HG03095 (cell line): ENCODE results near the gene PROM1.

Experiments
- ATAC-seq: cut with Tn5 transposase; IDR thresholded peaks from one replicate; pipeline ENCODE4 v1.9.1; 2021; ENCODE audit warnings: moderate library complexity; ENCODE audit not compliant: unreplicated experiment

PROM1 gene

DNA sequence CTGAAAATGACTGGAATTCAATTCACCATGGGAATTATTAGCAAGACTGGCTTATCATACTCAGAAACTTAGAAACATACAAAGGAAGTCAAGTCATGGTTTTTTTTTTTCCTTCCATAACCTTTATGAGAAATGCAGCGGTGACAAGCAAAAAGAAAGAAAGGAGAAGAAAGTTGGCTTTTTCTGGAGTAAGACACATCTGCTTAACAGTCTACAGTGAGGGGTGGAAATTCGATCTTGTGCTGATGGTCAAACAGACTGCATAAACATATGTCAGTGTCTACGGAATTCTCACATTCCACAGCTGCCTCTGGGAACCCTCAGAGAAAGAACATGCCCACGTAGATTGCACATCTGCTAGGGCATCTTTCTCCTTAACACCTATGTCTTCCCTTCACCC, 54.6 kb downstream of the PROM1 start:
- no peak for ATAC-seq

DNA sequence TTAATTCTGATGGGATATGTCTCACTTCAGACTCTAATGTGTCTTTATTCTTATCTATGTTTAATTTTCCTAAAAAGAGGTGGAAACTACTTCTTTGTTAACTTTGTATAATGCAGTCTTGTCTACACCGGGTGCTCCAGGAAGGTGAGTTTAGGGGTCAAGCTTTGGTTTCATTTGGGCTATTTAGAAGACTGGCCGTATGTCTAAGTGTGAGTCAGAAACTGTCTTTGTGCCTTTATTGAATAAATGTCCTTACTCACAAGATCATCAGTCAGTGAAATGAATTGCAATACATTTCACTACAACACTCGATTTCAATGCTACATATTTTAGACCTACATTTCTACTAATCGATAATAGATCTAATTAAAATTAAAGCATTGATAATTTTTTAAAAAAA, 56.2 kb downstream of the PROM1 start:
- ATAC-seq: no peak

DNA sequence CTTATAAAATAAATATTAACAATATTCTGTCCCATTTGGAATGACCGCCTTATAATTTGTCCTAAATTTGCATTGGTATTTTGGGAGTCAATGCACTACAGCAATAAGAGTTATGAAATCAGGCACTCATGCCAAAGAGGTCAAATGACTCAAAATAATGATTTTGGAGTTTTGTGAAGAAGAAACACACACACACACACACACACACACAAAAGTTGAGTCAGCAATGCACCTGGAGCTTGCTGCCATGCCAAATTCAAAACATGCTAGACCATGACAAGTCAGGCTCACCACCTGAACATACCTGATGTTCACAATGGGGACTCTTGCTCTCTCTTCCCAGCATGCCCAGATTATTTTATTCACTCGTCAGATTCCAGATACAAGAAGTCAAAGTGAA, 56.7 kb downstream of the PROM1 start:
- no peak for ATAC-seq

DNA sequence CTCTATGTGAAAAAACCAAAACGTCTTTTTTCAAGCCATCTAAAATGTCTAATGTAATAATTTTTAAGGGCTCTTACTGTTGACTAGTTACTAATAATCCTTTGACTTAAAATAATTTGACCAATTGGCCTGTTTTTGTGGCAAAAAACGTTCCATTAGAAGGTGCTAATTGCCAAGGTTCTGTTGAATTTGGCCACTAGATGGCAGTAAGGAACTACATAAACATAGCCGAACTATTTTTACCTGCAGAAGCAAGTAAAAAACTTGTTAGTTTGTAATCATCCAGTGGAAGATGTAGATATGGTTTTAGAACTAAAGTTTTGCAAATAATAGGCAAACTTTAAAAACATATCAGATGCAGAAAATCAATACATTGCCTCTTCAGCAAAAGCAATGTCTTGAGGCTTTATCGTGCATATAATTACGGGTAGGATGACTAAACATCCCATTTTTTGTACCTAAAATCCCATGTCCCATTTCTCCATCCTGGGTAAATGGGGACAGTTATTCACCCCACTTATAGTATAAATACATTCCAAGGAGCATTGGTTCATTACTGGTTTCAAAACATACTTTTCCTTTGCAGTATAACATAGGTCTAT, 57.6 kb downstream of the PROM1 start:
- ATAC-seq: no peak

DNA sequence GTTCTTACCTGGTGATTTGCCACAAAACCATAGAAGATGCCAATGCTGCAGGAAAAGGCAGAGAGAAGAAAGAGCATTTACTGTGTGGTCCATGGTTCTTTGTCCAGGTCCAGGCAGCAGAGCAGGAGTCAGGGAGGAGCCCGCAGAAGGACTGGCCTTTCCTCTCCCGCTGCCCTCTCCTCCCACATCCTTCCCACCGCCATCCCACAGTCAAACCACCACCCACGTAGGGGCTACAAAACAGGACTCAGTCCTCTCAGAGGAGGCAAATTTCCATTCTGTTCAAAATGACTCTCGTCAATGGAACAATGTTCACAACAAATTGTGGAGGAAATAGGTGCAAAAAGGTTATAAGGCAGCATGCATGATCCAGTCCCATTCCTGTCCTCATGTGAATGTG, 58.6 kb downstream of the PROM1 start:
- no peak for ATAC-seq

DNA sequence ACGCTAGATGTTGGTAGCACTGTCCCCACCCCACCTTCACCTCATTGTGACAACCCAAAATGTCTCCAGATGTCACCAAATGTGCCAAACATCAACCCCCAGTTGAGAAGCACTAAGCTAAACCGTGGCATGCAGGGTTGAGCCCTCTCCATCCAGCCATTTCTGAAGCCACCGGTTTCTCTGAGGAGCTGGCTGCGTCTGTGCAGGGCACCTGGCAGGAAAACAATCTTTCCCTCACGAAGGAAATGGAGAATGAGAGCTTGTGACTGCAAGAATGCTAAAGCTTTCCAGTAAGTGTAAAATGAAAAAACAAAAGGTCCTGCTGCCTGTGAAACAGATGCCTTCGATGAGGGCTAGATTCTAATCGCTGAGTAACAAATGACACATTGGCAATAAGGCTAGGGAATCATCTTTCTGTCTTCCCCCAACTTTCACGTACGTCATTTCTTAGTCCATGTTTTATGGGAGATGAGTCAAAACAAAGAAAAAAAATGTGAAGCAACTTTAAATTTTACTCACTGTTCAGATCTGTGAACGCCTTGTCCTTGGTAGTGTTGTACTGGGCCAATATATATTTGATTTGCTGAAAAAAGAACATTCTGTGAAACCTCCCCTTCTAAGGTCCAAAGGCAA, 59.9 kb downstream of the PROM1 start:
- no peak for ATAC-seq

DNA sequence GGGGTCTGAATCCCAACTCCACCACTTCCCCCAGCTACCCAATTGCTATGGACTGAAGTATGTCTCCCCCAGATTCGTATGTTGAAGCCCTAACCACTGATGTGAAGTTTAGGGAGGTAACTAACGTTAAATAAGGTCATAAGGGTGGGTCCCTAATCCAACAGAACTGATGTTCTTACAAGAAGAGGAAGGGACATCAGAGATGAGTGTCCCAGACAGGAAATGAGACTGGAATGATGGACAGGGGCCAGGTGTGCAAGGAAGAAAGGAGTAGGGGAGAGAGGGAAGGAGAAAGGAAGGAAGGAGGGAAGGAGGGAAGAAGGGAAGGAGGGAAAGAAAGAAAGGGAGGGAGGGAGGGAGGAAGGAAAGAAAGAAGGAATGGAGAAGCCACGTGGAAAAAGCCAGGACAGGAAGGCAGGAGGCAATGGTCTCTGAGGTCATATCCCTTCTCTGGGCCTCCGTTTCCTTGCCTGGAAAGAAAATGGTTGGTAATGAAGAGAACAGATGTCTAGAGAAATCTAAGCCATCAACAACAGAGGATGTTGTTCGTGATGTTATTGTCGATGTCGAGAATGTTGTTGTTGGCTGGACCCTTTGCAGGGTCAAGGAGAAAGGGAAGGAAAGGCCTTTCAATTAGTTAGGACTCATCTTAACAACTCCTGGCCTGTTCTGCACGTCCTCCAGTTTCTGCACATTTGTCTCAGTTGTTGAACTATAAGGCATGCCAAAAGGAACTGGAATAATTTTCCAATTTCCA, 61.8 kb downstream of the PROM1 start:
- no peak for ATAC-seq

DNA sequence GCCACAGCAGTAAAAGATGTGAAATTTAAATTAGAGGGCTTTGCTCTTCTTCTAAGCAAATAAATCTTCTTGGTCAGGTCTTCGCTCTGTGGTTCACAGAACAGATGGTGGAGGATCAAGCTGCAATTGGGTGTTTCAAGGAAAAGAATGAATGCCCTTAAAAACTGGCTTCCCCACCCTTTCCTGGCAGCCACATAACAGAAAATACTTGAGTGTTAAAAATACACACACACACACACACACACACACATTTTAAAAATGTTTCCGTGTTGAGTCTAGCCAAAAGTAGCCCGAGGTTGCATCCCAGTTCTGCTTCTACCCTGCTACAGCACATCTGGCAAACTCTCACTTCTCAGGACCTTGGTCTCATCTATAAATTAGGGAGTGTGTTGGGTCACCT, 64.2 kb downstream of the PROM1 start:
- ATAC-seq: no peak

DNA sequence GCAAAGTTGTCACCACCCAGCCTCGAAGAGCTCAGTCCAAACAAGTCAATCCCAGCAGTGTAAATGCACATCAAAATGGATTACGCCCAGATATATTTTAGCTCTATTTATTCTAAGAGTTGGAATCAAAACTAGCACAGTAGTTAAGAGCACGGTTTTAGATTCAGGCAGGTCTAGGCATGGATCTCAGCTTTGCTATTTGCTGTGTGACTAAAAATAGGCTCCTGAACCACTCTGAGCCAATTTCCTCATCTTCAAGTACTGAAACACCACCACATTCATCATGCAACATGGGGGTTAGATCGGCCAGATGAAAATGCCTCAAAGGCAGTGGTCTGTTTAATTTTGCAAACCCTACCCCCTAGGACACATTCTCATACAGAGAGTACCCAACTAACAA, 65.0 kb downstream of the PROM1 start:
- no peak for ATAC-seq

DNA sequence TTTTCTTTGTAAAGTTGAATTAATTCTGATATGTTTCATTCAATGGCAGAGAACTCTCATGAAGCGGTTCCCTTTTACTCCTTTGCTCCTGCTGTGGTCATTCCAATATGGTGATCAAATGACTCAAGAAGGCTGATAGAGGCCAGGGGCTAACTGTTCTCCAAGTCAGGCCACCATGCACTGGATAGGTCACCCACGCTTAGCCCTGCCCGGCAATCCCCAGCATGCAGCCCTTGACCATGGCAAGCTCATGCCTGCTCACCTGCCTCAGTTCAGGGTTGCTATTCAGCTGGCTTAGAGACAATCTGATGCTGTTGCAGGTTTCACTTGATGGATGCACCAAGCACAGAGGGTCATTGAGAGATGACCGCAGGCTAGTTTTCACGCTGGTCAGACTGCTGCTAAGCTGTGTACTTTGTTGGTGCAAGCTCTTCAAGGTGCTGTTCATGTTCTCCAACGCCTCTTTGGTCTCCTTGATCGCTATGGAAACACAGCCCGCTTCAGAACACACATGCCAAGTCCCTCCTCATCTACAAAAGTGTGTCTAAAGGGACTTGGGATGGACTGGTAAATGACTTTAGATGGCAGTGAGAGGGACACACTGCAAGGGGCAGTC, 65.7 kb downstream of the PROM1 start:
- no peak for ATAC-seq

DNA sequence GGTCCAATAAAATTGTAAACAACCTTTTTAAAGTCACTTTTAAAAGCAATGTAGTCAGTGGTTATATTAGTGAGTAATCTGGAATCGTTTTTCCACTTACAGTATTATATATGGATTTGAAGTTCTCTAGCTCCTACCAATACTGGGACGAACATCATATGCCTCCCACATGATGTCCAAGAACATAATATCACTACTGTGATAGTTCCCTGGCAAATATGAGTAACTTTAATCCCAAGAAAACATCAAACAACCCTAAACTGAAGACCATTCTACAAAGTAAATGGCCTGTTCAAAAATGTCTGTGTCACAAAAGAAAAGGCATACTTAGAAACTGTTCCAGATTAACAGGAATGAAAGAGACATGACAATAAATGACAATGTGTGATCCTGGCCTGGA, 67.3 kb downstream of the PROM1 start:
- ATAC-seq: no peak

DNA sequence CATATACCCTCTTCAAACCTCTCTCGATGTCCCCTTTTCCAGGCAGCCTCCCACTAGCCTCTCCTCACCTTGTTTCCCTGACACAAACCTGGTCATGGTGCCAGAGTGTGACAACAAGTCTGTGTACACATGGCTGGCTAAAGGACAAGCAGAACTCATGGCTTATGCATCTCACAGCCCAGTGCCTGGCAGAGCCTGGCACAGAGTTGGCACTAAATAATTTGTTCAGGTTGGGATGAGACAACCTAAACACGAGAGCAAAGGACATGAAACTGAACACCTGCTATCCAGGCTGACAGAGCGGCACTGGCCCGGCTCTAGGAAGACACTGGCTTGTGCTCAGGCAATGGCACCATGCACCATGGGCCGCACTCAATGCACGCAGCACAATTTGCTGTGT, 72.7 kb downstream of the PROM1 start:
- ATAC-seq: no peak

DNA sequence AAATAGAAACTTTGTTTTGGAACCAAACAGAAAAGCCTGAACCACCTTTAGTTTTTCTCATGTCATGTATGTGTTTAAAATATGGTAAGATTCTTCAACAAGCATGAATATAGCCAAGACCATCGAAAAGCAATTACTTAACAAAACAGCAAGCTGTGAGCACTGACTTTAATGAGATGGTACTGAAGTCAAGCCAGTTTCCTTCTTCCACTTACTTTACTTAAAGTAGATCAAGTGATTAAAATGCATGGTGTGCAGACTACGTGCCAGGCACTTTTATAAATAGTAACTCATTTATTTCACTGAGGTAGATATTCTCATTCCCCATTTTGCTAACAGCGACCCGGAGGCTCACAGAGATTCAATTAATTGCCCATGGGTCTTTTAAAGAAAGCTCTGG, 74.7 kb downstream of the PROM1 start:
- no peak for ATAC-seq

DNA sequence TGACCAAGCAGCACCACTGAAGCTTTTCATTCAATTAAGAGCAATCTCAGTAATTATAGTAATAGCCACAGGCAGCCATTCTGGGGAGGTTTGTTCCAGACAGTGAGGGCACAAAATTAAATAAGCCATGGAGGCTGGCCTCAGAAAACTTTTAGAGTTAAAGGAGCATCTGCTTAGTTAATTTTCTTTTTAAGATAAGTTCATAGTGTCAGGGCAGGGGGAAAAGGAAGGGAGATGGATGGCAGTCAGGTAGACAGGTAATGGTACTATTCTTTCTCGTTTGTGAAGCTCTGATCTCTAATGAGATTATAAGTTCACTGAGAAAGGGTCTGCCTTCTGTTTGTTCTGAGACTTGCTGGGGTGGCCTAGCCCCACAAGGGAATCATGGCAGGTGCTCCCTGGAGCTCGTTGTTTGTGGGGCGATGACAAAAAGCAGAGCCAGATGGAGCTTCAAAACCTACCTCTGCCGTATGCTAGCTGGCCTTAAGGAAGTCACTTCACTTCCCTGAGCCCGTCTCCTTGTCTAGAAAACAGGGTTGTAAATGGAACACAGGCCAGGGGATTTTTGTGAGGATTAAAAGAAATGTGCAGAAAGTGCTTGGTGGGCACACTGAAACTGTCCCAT, 76.2 kb downstream of the PROM1 start:
- ATAC-seq: no peak

DNA sequence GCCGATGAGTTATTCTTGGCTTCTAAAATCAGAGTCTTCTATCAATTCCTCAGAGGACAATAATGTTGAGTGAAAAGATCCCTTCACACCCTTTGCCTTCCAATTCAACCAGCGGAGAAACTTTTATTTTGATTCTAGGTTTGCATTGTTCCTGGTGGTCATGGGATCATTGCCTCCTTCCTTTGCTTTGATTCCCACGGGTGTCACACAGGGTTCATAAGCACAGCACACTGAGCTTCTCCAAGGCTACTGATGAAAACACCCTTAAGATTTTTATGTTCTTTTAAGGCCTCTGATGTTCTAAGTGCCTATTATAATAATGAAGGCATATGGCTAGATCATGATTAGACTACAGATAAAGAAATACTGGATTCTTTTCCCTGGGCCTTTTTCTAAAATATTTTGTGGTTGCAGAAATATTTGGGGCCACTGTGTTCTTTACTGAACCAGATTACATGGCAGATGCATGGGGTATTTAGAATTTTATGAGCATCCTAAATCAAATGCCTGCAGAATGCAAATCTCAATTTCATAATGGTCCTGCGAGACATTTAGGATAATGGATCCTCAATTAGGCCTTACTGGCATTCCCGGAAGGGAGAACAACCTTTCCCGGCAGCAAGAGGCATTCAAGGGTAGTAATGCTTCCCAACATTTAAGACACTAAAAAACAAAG, 76.9 kb downstream of the PROM1 start:
- ATAC-seq: no peak

DNA sequence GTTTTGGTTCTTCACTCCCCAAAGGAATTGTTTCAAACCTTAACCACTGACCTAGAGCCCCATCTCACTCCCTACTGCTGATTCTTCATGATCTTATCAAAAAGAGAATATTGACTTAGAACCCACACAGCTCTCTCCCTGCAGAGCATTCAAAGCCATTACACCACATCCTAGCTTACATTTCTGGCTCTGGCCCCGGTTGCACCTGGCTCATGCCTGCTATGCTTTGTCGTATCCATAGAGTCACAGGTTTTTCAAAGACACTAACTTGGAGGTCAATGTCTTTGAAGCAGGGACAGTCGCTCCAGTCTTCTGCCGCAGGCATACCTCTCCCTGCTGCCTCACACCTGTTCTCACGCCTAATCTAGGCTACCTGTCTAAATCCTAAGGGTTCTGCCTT, 78.1 kb downstream of the PROM1 start:
- ATAC-seq: no peak

DNA sequence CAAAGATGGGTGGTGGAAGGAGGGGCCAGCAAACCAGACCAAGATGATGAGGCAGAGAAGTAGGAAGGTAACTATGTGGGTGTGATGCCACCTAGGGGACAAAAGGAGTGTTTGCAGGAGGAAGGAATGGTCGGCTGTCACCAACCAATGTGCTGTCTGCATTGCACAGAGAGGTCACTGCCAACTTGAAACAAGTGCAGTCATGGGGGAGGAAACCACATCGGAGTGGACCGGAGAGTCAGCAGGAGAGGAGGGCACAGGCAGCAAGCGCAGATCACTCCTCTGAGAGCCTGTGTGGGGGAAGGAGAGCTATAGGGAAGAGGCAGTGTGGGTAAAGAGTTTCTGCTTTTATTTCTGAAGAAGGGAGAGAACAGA, 82.4 kb downstream of the PROM1 start:
- ATAC-seq: peak; percentile 88

DNA sequence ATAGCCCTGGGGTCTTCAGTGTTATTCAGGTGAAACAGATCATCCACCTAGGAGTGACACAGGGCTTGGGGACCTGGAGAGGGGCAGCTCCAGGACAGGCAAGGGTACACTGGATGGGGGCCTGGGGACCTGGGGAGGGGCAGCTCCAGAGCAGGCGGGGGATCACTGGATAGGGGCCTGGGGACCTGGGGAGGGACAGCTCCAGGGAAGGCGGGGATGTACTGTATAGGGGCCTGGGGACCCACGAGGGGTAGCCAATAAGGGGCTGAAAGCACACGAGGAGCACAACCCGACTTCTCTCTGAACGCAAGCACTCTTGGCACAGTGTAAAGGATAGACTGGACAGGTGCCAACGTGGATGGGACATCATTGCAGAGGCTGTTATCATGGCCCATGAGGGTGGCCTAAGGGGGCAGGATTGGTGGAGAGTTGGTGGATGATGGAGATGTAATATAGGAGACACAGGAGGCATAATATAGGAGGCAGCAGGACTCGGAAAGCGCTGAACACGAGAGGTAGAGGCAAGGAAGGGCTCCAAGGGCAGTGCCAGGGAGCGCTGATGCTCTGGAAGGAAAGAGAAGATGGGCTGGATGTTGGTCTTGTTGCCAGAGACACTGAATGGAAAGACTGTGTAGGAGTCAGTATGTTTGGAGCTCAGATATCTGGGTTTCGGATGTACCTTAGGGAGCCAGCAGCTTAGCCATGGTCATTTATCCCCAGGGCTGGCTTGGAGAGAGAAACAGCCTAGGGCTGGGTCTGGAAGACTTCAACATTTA, 82.9 kb downstream of the PROM1 start:
- no peak for ATAC-seq

DNA sequence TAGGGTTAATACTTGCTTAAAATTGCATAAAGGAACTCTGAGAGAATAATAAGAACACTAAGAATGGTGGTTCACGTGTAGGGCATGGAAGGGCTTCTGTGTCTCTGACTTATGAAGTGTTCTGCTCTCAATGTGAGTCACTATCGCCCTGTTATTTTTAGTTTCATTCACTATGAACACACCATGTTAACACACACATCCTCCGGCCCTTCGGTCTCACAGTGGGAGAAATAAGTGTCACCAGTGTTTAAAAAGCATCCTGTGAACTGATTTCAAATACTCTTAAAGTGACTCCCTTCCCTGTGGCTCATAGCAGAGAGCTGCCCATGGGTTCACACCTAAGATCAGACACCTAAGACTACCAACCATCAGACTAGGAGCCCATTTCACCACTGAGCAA, 87.0 kb downstream of the PROM1 start:
- ATAC-seq: no peak

DNA sequence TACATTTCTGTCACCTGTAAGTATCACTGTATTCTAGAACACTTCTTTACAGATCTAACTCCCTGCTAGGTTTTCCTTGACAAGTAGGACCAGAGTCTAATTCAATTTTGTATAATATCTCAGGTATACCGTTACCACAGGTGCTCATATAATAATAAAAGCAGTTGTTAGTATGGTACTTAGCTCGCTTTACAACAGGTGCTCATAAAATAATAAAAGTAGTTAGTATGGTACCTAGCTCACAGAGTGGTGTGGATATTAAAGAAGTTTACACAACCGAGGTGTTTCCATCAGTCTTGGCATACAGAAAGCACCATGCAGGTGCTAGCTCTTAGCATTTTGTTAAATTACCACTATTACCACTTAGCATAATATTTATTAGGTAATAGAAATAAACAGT, 88.0 kb downstream of the PROM1 start:
- no peak for ATAC-seq

DNA sequence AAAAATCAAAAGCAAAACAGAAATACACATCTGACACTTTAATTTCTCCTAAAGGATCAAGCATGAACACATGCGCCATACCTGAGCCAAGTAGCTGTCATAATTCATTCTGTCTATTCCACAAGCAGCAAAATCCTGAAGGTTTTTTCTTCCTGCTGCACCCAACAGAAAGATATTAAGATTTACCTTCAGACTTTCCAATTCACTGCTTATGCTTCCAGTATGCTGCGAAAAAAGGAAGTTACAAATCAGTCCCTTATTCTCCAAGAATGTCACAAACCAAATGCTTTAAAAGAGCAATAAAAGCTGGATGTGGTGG, 91.7 kb downstream of the PROM1 start:
- no peak for ATAC-seq
